Stimulated activated CD8-positive, alpha-beta memory T cell treated with anti-CD3 and anti-CD28 coated beads, Interleukin-4, amount 100 ng/mL, for 24 hours (primary cell): ENCODE measurements around the gene CFD.
"Not testable (repeated sequence)": the region's sequence is repeated elsewhere in the genome, so short reads cannot be mapped to it uniquely, and the experiment has no call there.

Experiments
- DNase-seq: peaks from one replicate; pipeline ENCODE4 v3.0.0-alpha.2; 2020; ENCODE audit warnings: low read depth

Gene CFD

DNA sequence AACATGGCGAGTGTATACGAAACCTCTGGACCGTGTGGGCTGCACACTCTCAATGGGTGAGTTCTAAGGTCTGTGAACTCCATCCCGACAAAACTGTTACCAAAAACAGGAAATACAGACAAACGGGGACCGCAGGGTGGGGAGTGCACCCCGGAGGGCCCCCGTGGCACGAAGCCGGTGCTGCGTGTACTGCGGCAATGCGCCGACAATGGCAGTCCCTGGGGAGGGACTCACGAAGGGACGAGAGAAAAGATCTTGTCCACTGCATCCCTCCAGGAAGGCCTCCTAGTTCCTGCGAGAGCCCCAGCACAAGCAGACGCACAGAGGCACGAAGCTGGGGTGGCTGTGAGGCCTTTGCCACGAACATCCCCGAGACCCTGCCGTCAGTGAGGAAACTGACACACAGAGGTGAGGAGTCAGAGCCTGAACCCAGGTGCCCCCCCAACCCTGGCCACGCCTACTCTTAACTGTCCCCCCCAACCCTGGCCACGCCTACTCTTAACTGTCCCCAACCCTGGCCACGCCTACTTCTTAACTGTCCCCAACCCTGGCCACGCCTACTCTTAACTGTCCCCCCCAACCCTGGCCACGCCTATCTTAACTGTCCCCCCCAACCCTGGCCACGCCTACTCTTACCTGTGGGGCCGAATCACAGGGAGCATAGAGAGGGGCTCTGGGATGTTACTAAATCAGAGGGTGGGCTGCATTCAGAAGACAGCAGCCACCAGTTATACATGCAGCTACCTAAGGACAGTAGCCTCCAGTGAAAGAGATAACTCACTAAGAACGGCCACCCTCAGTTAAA lies 29.3 kb downstream of the CFD start:
- no peak for DNase-seq

DNA sequence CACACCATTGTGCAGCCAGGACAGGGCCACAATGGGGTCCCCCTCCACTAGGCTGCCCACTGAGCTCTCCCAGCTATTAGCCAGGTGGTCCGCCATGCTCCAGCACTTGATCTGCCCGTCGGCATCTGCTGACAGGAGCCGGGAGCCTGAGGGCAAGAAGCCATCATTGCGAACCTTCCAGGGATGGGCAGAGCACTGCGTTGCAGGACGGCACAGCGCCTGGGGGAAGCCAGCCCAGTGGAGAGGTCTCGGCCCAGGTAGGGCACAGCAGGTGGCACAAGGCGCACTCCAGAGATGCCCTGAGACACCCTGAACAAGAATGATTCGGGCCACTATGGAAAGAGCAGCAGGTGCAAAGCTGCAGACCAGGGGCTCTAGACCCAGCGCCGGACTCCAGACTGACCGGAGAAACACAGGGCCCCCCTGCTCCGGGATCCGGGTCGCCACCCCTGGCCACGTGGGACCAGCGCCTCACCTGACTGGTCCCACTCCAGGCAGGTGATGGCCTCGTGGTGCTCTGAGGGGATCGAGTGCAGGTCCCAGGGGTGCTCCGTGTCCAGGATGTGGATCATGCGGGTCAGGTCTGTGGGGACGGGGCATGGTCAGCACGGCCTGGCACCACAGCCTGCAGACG lies 30.3 kb downstream of the CFD start:
- no peak for DNase-seq

DNA sequence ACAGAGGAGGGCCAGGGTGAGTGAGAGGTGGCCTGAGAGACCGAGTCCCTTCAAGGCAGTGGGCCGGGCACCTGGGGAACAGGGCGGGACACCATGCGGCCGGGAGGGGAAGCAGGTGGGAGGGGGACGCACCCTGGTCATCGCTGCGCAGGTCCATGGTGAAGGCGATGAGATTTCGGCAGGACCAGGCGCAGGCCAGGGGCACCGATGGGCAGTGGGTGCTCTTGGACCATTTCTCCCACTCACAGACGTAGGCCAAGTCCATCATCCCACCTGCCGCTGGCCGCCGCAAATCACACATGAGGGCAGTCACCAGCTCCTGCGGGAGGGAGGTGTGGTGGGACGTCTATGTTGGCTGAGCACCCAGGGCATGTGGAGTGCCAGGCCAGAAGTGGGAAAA lies 31.4 kb downstream of the CFD start:
- DNase-seq = no peak

DNA sequence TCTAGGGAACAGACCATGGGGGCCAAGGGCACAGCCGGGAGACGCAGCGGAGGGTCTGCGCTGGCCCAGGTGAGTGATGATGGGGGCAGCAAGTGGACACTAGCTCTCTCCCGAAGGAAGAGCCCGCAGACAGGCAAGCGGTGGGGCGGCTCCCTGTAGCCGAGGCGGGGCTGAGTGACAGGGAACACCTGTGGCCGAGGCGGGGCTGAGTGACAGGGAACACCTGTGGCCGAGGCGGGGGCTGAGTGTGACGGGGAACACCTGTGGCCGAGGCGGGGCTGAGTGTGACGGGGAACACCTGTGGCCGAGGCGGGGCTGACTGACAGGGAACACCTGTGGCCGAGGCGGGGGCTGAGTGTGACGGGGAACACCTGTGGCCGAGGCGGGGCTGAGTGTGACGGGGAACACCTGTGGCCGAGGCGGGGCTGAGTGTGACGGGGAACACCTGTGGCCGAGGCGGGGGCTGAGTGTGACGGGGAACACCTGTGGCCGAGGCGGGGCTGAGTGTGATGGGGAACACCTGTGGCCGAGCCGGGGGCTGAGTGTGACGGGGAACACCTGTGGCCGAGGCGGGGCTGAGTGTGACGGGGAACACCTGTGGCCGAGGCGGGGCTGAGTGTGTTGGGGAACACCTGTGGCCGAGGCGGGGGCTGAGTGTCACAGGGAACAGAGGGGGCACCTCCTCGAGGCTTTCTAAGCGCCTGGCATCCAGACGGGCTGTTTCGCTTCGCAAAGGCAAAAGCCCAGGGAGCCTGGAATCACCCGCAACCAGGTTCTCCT lies 32.1 kb downstream of the CFD start:
- DNase-seq = not testable (repeated sequence)

DNA sequence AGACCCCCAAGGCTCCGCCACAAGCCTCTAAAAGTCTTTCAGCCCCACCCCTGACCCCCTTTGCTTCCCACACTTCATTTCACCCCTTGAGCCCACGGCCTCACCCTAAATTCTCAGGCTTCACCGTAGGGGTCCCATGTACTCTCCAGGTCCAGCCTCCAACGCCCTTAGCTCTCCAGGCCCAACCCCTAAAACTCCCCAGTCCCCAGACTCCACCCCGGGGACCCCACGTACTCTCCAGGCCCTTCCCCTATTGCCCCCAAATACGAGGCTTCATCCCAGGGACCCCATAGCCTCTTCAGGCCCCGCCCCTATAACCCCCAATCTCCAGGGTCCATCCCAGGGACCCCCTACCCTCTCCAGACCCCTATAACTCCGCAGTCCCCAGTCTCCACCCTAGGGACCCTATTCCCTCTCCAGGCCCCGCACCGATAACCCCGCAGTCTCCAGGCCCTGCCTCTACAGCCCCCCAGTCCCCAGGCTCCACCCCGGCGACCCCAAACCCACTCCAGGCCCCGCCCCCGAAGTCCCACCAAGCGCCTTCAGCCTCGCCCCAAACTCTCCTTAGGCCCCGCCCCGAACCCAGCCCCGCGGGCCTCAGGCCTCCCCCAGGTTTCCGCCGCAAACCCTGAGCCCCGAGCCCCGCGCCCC lies 32.9 kb downstream of the CFD start:
- no peak for DNase-seq

DNA sequence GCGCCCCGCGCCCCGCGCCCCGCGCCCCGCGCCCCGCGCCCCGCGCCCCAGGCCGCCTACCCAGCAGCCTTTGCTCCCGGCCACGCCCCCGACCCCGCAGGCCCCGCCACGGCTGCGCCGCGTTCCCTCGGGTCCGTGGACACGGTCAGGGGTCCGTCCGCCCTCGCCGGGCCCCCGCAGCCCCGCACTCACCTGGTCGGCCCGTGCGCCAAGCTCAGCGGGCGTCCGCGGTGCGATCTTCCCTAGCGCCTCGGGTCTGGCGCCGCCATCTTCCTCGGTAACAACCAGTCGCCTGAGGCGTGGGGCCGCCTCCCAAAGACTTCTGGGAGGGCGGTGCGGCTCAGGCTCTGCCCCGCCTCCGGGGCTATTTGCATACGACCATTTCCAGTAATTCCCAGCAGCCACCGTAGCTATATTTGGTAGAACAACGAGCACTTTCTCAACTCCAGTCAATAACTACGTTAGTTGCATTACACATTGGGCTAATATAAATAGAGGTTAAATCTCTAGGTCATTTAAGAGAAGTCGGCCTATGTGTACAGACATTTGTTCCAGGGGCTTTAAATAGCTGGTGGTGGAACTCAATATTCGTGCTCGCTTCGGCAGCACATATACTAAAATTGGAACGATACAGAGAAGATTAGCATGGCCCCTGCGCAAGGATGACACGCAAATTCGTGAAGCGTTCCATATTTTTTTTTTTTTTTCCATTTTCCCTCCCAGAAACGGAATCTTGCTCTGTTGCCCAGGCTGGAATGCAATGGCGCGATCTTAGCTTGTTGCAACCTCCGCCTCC lies 33.6 kb downstream of the CFD start, which contains the start of the genes MED16 and RNU6-9:
TSS of gene MED16 (minus strand) at position 294 of the 796 bp plus-strand sequence. CDS start 2,056 bp downstream, outside the sequence.
TSS of gene RNU6-9 (plus strand) at position 591 of the 796 bp plus-strand sequence.
- DNase-seq = peak; percentile 78

DNA sequence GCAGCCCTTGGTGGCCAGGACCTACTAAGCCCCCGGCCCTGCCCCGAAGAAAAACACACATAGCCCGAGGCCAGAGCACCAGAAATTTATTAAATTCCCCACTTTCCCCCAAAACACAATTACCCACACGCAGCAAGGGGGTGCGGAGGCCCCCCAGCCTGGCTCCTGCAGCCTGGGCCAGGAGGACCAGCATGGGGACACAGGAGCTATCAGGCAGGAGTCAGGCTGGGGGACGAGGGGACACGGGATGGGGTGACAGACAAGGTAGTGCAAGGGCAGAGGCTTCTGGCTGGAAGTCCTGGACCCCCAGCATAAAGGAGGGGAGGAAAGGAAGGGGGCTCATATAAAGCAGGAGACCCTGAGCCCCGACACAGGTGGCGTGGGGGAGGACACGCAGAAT lies 37.0 kb downstream of the CFD start:
- DNase-seq = no peak

DNA sequence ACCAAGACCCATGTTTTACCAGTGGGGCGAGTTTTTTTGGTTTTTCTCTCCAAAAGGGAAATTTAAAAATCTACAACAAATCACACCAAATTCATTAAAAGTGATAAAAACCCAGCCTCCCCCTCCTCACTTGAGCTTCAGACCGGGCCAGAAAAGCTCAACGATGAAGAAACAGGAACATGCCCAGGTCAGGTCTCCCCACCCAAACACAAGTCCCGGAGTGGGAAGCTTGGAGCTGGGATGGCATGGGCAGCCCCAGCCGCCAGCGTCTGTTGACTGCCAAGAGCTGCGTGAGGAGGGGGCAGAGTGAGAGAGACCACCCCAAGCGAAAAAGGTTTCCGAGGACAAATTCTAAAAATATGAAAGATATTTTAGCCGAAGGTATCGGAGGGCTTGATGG lies 37.5 kb downstream of the CFD start:
- DNase-seq = no peak

DNA sequence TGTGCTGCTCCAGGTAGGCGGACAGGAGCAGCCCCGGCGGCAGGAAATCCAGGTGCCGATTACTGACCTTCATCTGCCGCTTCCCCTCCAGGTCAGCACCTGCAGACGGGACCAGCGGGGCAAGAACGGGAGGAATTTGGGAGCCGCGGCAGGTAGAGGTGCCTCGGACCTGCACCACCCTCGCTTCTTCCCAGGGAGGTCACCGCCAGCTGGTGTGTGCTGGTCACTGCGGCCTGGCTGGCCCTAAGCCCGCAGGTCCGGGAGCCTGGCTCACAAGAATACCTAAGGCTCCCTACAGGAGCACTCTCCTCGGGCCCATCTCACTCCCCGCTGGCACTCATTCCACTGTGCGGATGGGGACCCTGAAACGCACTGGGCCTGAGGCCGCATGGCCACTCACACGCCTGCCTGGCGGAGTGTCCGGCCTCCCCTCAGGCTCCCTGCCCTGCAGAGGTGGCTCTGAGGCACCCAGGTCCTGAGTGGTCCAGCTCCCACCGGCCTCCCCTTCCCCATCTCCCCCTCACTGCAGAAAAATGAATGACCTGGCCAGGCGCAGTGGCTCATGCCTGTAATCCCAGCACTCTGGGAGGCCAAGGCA lies 38.1 kb downstream of the CFD start:
- DNase-seq = no peak

DNA sequence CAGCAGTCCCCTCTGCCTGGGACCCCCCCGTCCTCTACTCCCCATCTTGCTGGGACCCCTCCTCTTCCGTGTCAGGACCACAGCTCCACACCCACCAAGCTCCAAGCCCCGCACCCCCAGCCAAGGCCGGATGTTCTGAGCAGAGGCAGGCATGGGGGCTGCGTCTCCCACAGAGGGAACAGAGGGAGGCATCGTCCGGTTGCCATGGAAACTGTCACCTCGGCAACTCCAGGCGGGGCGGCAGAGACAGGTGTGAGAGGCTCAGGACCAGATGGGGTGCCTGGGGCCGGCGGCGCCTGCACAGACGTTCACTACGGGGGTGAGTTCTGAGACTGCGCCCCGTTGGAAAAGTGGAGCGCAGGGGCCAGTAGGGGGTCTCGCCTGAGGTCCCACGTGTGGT lies 39.2 kb downstream of the CFD start:
- DNase-seq = no peak

DNA sequence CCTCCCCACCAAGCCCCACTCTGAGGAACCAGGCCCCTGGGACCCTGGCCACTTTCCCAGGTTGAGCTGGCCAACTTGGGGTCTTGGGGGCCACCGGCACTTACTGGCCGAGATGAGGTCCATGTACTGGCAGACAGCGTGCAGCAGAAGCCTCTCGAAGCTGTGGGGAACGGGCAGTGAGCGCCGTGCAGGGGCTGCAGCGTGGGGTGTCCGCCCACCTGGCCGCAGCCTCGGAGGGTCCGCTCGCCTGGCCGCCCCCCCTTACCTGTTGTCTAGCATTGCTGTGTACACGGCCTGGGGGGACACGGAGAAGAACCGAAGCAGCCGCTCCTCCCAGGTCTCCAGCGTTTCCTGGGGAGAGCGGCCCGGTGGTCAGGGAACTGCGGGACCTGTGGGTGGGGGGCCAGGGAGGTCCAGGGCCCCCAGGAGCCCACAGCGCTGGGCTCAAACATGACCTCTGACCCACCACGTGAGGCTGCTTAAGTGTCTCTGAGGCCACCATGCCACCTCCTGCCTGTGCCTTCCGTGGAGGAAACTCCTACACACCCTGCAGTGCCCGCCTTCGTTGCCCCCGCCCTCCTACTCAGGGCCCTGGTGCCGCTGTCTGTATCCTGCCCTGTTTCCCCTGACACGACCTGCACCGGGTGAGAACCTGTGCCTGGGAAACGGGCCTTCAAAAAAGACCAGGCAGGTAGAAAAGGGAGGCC lies 40.0 kb downstream of the CFD start:
- DNase-seq = no peak

DNA sequence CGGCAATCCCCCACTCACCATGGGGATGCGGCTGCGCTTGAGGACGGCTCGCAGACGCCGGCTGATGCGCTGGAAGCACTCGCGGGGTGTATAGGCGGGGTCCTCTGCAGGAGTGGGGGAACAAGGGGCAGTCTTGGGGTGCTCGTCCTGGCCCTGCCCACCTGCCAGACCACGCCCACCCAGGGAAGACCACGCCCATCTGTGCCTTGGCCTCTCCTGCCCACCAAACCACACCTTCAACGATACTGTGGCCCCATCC lies 40.5 kb downstream of the CFD start:
- DNase-seq = no peak

DNA sequence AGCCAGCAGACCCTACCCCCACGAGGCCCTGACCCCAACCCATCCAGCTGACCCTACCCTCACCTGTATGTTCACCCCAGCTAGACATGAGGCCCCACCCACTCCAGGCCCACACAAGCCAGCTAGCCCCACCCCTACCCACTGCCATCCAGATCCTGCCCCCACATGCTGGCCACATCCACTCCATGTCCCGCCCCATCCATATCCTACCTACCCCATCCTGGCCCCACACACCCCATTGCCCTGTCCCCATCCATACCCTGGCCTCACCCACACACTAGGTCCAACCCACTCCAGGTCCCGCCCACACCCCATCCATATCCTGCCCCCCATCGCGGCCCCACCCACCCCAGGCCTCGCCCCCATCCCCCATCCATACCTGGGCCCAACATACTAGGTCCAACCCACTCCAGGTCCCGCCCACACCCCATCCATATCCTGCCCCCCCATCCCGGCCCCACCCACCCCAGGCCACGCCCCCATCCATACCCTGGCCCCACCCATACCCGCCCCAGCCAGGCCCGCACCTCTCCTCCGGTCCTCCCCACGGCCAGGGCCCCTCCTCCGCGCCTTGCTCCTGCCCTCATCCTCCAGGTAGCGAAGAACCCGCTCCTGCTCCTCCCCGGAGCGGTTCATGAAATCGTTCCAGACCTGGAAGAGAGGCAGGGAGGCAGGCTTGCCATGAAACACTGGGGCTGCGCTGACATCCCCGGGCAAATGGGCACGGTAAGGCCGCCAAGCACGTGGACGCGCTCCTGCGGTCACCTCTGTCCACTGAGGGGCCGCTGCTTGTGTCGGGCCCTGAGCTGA lies 41.0 kb downstream of the CFD start:
- DNase-seq = no peak

DNA sequence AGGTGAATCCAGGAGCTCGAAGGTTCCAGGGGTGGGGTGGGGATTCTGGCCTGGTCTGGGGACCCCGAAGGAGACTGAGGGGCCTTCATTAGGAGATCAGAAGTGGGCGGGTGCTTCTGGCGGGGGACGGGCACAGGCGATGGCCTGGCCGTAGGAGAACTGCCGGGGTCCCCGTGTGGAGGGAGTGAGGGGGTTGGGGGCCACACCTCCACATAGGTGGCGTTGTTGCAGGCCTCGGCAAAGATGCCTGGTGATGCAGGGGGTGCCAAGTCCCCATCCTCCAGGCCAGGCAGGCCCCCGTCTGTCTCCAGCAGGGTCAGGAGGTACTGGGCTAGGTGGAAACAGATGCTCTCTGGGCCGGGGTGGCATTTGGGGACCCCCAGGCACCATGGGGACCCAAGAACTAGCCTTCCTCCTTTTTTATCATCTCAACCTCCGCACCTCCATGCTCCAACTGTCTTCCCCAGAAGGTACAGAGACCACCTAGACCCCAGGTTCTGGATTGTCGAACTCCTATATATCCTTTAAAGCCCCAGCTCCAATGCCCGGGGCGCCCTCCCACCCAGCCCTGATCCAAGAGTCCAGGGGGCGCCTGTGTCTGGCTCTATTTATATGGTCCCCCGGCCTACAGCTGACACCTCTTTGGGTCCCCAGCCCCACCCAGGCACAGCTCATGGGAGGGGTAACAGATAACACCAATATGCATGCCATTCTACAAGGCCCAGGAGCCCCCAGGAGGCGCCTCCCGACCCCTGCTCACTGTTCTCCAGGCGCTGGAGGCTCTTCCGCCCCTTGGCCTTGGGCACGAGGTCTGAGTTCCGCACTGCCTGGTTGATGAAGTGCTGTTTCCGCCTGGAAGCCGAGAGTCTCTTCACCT lies 42.0 kb downstream of the CFD start:
- DNase-seq = no peak

DNA sequence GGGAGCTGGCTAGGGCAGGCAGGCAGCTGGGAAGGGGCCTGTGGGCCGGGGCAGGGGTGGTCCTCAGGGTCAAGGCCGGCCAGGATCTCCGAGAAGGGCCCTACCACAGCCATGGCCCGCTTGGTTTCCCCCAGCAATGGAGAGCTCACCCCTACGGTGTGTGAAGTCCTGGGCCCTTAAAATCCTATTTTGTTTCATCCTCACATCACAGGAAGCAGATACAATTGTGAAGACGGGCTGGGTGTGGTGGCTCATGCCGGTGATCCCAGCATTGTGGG lies 42.6 kb downstream of the CFD start:
- no peak for DNase-seq

DNA sequence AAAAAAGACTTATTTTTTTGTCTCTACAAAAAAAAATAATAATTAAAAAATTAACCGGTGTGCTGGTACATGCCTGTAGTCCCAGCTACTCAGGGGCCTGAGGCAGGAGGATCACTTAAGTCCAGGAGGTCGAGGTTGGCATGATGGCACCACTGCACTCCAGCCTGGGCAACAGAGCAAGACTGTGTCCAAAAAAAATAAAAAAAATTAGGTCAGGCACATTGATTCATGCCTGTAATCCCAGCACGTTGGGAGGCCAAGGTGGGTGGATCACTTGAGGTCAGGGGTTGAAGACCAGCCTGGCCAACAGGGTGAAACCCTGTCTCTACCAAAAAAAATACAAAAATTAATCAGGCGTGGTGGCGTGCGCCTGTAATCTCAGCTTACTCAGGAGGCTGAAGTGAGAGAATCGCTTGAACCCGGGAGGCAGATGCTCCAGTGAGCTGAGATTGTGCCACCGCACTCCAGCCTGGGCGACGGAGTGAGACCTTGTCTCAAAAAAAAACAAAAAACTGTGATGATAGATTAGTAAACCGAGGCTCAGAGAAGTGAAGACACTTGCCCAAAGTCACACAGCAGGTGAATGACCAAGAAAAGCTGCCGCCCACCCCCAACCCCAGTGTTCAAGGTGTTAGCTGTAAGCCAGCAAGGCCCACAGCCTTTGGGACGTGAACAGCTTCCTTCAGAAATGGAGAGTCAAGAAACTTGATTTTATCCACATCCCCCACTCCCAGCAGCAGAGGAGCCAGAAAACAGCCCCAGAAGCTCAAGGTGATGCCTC lies 43.2 kb downstream of the CFD start:
- no peak for DNase-seq

DNA sequence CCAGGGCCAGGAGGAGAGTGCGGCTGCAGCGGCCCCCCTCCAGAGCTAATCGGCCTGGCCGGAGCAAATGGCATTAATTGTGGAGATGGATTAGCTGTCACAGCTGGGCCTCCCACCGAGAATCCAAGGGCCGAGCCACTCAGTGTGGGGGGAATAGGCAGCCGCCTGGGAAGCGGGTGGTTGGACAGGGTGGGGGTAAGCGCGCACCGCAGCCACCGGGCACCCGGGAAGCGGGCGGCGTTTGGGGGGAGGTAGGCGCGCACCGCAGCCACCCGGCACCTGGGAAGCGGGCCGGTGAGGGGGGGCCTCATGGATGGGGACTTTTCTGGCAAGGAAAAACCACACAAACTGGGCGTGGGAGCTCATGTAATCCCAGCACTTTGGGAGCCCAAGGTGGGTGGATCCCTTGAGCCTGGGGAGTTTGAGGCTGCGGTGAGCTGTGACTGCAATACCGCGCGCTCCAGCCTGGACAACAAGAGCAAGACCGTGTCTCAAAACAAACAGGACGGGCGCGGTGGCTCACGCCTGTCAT lies 43.9 kb downstream of the CFD start:
- no peak for DNase-seq

DNA sequence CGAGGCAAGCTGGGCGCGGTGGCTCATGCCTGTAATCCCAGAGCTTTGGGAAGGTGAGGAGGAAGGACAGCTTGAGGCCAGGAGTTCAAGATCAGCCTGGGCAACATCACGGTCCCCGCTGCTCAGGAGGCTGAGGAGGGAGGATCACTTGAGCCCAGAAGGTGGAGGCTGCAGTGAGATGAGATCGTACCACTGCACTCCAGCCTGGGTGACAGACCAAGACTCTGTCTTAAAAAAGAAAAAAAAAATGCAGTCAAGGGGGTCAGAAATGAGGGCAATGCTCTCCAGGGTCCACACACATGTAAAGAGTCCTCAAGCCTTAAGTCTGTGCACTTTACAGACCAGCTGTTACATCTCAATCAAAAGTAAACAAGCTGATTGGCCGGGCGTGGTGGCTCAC lies 45.1 kb downstream of the CFD start:
- DNase-seq = no peak
